ENCODE results near the gene RAP1GDS1. TPM values are rescaled to one million over a fixed set of nuclear protein-coding genes. Genes with fewer than 3 reads are reported as not detected.

RAP1GDS1 gene
- total RNA-seq, 2 donors from 2014 or later, result 7.5 to 7.8 TPM

DNA sequence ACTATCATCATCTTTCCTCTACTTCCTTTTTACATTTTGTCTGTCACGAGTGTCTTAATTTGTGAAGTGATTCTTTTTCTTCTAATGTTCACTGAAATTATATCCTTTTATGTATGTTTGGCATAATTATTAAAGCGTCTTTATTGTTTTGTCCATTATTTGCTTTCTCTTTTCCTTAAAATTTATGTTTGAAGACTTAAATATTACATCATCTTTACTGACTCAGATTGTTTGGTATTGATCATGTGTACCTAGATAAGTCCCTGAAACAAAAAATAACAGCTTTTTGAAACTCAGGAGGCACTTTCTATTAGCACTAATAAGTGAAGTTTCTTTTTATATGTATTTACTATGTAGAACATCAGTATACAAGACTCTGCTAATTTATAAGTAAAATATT is 120.1 kb downstream of the RAP1GDS1 start:
- no peak for TF ChIP-seq CTCF (IDR thresholded peaks at IDR 0.05)
- Histone ChIP-seq H3K9me3 (no peaks in the 10 kb centered on the region), H3K4me3 (no peak overlapping the region), H3K4me1 (no peaks in the 10 kb centered on the region), H3K27ac (no peak overlapping the region), H3K36me3 (no peaks in the 10 kb centered on the region), H3K27me3 (no peaks in the 10 kb centered on the region)
- DNase-seq (ENCODE audit: low spot score), result no peak

DNA sequence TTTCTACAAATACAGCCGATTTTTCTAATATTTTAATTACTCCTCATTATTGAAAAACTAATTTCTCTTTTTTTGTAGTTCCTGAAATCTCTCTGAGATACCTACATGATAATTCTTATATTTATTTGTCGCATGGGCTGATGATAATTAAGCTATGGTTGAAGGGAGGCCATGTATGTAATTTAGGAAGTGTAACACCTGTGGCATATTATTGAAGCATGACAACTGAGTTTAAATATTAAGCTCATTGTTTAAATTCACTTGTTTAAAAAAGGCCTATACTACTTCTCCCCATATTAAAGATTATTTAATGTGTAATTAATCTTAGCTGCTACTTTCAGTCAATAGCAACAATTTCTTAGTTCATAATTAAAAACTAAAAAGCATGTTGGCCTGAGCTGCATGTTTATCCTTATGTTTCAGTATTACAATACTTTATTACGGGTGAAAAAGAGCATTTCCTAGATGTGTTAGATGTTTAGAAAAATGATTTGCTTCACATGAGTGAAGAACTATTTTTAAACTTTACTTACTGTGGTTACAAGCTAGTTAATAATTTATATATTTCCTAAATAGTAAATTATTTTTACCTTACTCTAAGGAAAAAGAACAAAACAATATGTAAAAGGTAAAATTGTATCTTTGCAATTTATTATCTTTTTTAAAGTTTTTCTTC is 122.4 kb downstream of the RAP1GDS1 start:
- DNase-seq (ENCODE audit: low spot score), result no peak

DNA sequence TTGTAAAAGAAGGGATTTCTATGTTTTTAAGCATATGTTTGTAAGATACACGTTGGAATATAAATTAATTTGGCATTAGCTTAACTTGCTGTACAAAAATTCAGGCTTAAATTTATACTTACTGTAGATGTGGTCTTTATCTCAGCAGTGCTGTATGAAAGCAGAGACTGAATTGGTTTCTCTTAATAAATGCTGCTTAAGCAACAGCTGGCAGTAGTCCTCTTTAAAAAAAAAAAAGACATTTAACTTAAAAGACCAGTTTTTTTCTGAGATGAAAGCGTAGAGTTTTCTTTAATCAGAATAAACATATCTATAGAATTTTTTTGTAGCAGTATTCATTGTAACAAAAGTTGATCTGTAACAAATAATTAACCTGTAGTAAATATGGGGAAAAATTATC is 124.6 kb downstream of the RAP1GDS1 start:
- Histone ChIP-seq H3K4me3 (no peak overlapping the region), H3K9me3 (no peaks in the 10 kb centered on the region), H3K27me3 (no peaks in the 10 kb centered on the region), H3K27ac (no peak overlapping the region), H3K4me1 (no peaks in the 10 kb centered on the region), H3K36me3 (no peaks in the 10 kb centered on the region)
- TF ChIP-seq CTCF (IDR thresholded peaks at IDR 0.05), result no peak
- no peak for DNase-seq (ENCODE audit: low spot score)

More for the DNA sequence above, 122.4 kb downstream of the RAP1GDS1 start:
- Histone ChIP-seq H3K36me3 (no peaks in the 10 kb centered on the region), H3K4me1 (no peaks in the 10 kb centered on the region), H3K9me3 (no peaks in the 10 kb centered on the region), H3K4me3 (no peak overlapping the region), H3K27ac (no peak overlapping the region), H3K27me3 (no peaks in the 10 kb centered on the region)
- TF ChIP-seq CTCF (IDR thresholded peaks at IDR 0.05), result no peak

DNA sequence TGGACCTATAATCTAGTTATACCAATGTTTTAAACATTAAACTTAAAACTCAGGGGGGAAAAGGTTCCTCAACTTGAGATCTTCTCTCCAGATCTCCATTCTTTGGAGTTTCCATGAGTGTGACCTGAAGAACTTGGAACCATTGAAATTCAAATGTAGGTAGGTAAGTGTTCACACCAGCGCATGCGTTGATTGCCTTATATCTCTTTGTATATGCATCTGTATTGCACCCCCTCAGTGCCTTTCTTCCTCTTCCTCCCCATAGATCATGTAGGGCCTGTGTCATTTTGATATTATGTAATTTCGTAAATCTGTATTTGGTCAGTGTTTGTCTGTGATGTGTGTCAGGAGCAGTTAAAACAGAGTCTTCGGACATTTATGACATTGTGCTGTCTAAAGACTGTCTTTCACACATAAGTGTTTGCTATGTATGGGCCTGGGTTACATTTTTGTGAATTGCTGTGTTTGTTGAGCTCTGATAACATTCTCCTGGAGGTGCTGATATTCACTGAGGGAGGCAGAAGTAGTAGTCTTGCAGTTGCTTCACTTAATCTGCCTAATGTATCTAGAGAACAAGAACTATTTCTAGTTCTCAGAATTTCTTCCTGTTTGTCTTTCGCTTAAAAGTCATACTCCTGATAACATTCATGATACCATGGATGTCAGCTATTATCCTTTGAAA is 126.3 kb downstream of the RAP1GDS1 start:
- Histone ChIP-seq H3K36me3 (no peaks in the 10 kb centered on the region), H3K27ac (no peak overlapping the region), H3K27me3 (no peaks in the 10 kb centered on the region), H3K9me3 (no peaks in the 10 kb centered on the region), H3K4me1 (no peaks in the 10 kb centered on the region), H3K4me3 (no peak overlapping the region)
- TF ChIP-seq CTCF (IDR thresholded peaks at IDR 0.05), result no peak
- DNase-seq (ENCODE audit: low spot score), result no peak

DNA sequence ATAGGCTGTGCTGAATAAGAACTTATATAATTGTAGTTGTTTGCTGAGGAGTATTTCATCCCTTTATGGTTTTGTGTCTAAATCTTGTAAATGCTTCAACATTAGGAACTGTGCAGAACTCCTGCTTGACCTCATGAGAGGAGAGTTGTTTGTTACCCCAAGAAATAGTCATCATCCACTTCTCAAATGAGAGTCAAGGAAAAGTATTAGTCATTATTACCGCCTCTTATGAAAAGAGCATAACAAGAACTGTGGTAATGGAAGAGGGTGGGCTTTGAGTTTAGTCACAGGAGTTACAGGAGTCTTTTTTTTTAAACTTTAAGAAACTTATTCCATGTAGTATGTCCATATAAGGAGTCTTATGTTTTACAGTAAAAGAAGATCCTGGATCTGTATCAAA is 132.9 kb downstream of the RAP1GDS1 start:
- no peak for TF ChIP-seq CTCF (IDR thresholded peaks at IDR 0.05)
- H3K27ac ChIP-seq, result no peak overlapping the region
- DNase-seq (ENCODE audit: low spot score), result no peak
- no peaks in the 10 kb centered on the region for H3K9me3 ChIP-seq
- no peak overlapping the region for H3K4me3 ChIP-seq
- H3K36me3 ChIP-seq, result no peaks in the 10 kb centered on the region
- no peaks in the 10 kb centered on the region for H3K27me3 ChIP-seq
- H3K4me1 ChIP-seq, result no peaks in the 10 kb centered on the region

Measured in right atrium auricular region (tissue), 2 donors.